M059J (cell line): ENCODE data around the gene SLC9A3. TPM values are rescaled to one million over a fixed set of nuclear protein-coding genes. Genes with fewer than 3 reads are reported as not detected.
A peak's percentile ranks its signal among the peaks of the same experiment; 100 is the strongest.

ENCODE experiments used
- DNase-seq: peaks from one replicate; pipeline ENCODE4 v3.0.0-alpha.2; 2012; ENCODE audit warnings: low read depth
- total RNA-seq: library from RNA; depleted of rRNA; stranded (reverse); fragments of >200 nt; shearing (Covaris generic); gene quantifications from 2 replicates; pipeline ENCODE4 v1.2.3, GENCODE V29; 2014

Gene SLC9A3
- total RNA-seq, 1 experiment from 2014 or later = 3.0 TPM

GRCh38 chr5:430214-430925 is 93.9 kb downstream of the SLC9A3 start:
- no peak for DNase-seq

DNA sequence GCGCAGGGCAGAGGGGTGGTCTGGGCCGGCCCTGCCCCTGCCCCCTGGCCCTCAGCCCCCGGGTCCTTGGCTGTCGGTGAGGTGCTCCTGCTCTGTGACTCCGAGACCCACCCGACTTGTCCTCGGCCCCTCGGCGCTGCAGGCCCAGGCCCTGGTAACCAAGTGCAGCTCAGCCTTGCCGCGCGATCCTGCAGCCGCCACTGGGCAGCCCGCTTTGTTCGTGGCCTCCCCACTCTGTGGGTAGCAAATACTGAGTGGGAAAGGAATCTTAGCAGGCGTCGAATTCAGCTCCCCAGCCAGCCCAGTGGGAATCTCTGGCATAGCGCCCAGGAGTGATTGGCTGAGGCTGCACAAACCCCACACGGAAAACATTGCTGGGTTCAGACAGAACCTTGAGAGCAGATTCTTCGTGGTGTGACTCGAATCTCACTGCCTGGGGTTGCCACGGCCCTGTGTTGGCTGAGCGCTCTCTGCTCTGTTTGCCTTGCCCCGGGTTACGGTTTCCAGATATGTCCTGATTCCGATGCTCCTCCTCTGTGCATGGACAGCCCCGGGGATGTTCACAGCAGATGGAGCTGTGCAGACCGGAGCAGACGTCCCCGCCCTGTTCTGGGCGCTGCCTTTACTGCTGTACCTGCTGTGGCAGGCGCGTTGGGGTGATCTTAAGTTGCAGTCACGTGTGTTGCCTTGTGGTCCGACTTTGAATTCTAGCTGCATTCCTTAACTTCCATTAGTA is 94.6 kb downstream of the SLC9A3 start:
- peak; percentile 36 for DNase-seq

DNA sequence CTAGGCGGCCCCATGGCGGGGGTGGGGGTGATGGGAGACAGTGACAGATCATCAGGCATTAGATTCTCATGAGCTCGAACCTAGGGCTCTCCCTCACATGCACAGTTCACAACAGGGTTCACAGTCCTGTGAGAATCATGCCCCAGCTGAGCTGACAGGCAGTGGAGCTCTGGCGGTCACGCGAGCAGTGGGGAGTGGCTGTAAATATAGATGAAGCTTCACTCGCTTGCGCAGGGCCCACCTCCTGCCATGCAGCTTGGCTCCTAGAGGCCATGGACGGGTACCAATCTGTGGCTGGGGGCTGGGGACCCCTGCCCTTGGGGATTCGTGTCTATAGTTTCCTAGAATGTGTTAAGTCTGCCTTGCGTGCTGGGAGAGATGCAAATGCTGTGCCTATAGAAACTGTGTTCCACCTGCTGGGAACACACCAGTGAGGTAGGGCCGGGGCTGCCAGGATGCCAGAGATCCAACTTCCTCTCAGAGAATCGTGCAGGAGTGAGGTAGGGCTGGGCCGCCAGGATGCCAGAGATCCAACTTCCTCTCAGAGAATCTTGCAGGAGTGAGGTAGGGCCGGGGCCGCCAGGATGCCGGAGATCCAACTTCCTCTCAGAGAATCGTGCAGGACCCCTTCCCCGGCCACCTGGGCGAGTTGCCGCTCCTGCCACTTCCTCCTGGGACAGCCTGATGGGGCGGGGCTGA is 95.3 kb downstream of the SLC9A3 start:
- no peak for DNase-seq

GRCh38 chr5:428219-428618 is 96.0 kb downstream of the SLC9A3 start:
- no peak for DNase-seq

- DNase-seq = no peak
Measured at GRCh38 chr5:427415-428087, 96.7 kb downstream of the SLC9A3 start.

- no peak for DNase-seq
Measured at GRCh38 chr5:426392-426976, 97.8 kb downstream of the SLC9A3 start.

DNA sequence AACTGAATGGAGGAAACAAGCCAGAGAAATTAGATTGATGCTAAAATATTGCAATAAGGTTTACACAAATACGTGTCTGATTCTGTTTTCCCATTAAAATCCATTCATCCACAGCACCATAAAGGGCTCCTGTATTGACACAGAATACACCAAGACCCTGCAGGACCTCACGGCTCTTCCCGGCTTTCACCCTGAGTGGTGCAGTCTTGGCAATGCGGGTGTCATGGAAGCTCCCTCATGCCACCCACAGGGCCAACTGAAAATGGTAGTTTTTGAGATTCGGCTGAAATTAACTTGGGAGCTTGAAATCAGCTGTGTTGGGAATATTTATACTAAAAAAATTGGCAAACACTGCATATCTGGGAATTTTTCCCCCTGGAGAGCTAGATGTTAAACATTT is 98.5 kb downstream of the SLC9A3 start:
- DNase-seq = no peak

DNA sequence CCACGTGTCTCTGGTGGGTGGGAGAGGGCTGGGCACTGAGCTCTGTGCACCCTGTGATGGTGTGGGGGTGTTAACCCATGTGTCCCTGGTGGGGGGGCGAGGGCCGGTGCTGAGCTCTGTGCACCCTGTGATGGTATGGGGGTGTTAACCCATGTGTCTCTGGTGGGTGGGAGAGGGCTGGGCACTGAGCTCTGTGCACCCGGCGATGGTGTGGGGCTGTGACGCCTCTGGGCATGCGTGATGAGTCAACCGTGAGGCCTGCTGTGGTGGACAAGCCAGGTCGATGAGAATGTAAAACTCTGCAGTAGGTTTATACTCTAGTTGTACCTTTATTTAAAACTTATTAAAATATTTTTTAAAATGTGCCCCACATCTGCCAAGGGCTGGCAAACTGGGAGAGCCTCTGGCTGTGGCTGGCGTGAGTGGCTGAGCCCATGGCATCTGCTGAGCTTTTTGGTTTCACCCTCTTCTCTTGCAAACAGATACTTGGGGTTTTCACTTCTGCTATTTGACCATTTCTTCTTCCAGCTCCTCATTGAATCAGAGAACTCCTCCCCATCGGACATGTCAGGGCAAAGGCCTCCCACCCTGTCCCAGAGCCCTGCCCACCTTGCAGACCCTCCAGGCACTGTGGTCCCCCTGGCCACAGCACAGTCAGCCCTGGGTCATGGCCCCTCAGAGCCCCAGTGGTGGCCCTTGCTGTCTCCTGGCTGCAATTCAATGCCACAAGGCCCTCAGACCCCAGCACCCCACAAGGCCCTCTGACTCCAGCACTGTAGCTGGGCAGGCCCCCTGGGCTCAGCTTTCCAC is 99.7 kb downstream of the SLC9A3 start:
- peak; percentile 76 for DNase-seq

DNA sequence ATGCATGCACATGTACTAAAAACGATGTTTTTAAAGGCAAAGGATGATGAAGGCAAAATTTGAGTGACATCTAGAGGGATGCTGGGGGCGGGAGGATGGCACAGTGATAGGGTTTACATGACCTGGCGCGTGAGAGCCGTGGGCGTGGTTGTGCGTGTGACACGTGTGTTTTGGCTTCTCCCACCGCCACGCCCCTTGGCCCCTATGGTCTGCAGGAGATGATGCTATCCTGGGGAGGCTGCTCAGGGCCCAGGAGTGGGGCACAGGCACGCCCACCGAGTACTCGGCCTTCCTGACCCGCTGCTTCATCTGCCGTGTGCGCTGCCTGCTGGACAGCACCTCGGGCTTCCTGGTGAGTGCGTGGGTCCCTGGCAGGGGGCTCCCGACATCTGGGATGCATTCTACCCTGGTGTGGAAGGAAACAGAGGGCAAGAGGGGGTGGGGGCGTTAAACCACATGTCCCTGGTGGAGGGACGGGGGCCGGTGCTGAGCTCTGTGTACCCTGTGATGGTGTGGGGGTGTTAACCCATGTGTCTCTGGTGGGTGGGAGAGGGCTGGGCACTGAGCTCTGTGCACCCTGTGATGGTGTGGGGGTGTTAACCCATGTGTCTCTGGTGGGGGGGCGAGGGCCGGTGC is 100.5 kb downstream of the SLC9A3 start:
- DNase-seq = no peak

- no peak for DNase-seq
Measured at GRCh38 chr5:423233-423565, 101.0 kb downstream of the SLC9A3 start.

- peak; percentile 15 for DNase-seq
Measured at GRCh38 chr5:422323-423232, 101.7 kb downstream of the SLC9A3 start.

DNA sequence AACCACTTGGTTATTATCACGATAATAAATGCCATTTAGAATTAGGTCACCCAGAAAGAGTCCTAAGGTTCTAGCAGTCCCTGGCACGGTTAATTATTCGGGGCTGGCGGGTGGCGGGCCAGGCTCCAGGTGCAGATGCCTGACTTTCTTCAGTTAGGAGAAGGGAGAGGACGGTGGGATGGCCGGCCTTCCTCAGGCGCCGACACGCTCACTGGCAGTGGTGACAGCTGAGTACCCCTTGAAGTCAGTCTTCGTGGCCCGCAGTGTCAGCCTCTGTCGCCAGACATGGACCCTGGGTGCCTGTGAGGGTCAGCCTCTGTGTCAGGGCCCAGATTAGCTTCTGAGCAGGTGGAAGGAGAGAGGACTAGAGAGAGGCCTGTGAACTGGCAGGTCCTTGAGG is 102.3 kb downstream of the SLC9A3 start:
- no peak for DNase-seq

DNA sequence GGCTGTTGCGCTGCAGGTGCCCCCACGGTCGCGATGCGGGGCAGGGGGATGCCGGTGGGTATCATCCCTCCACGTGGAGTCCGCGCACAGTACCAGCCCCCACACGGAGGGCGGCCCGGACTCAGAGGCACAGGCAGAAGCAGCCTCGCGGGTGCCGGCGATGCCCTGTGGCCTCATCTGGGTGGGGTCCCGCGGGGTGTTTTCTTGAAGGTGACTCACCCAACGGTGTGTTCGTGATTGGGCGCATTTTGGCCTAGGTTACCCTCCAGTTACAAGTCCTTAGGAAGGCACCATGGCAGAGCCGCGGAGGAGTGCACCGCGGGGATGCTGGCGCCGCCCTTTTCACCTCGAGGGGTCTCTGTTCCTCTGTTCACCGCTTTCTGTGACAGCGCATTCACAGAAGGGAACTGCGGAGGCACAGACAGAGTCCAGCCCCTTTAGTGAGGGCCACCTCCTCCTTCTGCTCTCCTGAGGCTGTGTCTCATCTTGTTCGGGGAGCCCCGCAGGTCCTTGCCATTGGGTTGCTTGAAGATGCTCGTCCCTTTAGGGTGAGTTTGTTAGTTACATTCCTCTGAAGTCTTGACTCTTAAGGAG is 102.9 kb downstream of the SLC9A3 start:
- no peak for DNase-seq

GRCh38 chr5:420632-421286 is 103.5 kb downstream of the SLC9A3 start:
- DNase-seq = no peak
